ENCODE measurements around the gene DYSF. TPM values are rescaled to one million over a fixed set of nuclear protein-coding genes. Genes with fewer than 3 reads are reported as not detected.

DYSF gene
- total RNA-seq, 1 experiment from 2014 or later, result 5.5 TPM

GRCh38 chr2:71727562-71727961 lies 274.2 kb downstream of the DYSF start:
- Histone ChIP-seq H3K23ac (ENCODE audit: insufficient read length, low read depth, low read length) (no peak overlapping the region), H3T11ph (ENCODE audit: low read length) (no peak overlapping the region), H4K8ac (replicated peaks; ENCODE audit: insufficient read length, low read depth, low read length) (no peak overlapping the region), H2BK15ac (ENCODE audit: low read depth, low read length) (no peak overlapping the region), H2BK20ac (ENCODE audit: low read depth, low read length, poor library complexity, severe bottlenecking) (no peak overlapping the region), H2BK12ac (ENCODE audit: insufficient read length, low read depth, low read length) (no peak overlapping the region), H4K20me1 (ENCODE audit: control insufficient read depth, insufficient read depth, insufficient read length) (no peaks in the 10 kb centered on the region), H3K79me2 (ENCODE audit: insufficient read depth, low read length) (no peaks in the 10 kb centered on the region), H3K4ac (ENCODE audit: low read depth, low read length) (no peak overlapping the region), H3K9ac (ENCODE audit: extremely low read depth, insufficient read length, low read length) (no peak overlapping the region), H4K5ac (ENCODE audit: insufficient read length, low read depth, low read length) (no peak overlapping the region), H3K4me1 (ENCODE audit: insufficient read depth, low read length) (no peaks in the 10 kb centered on the region), H3K27ac (ENCODE audit: insufficient read length, low read depth, low read length) (no peak overlapping the region), H3K56ac (ENCODE audit: insufficient read length, low read depth, low read length) (no peak overlapping the region), H2AFZ (ENCODE audit: low read length) (no peak overlapping the region), H4K91ac (ENCODE audit: insufficient read length, low read depth, low read length) (no peak overlapping the region), H3K4me2 (ENCODE audit: insufficient read depth, insufficient read length, low read length) (no peak overlapping the region), H3K23me2 (ENCODE audit: insufficient read length, low read depth, low read length, poor library complexity, severe bottlenecking) (no peaks in the 10 kb centered on the region), H2BK5ac (ENCODE audit: insufficient read length, low read length) (no peak overlapping the region), H3K79me1 (ENCODE audit: insufficient read depth, low read depth, low read length, poor library complexity, severe bottlenecking) (no peaks in the 10 kb centered on the region), H2BK120ac (ENCODE audit: low read depth, low read length, poor library complexity, severe bottlenecking) (no peak overlapping the region), H2AK5ac (ENCODE audit: insufficient read length, low read length) (no peak overlapping the region), H3K14ac (ENCODE audit: insufficient read depth, low read length) (no peak overlapping the region), H3K27me3 (ENCODE audit: insufficient read depth, low read length) (no peaks in the 10 kb centered on the region), H3K18ac (ENCODE audit: insufficient read length, low read depth, low read length) (no peak overlapping the region), H3K9me3 (ENCODE audit: control insufficient read depth, low read depth, low read length) (no peaks in the 10 kb centered on the region)
- TF ChIP-seq, protein P1, sequence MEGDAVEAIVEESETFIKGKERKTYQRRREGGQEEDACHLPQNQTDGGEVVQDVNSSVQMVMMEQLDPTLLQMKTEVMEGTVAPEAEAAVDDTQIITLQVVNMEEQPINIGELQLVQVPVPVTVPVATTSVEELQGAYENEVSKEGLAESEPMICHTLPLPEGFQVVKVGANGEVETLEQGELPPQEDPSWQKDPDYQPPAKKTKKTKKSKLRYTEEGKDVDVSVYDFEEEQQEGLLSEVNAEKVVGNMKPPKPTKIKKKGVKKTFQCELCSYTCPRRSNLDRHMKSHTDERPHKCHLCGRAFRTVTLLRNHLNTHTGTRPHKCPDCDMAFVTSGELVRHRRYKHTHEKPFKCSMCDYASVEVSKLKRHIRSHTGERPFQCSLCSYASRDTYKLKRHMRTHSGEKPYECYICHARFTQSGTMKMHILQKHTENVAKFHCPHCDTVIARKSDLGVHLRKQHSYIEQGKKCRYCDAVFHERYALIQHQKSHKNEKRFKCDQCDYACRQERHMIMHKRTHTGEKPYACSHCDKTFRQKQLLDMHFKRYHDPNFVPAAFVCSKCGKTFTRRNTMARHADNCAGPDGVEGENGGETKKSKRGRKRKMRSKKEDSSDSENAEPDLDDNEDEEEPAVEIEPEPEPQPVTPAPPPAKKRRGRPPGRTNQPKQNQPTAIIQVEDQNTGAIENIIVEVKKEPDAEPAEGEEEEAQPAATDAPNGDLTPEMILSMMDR (conservative IDR thresholded peaks at IDR 0.05), result no peak
- WGBS (ENCODE audit: extremely low coverage, insufficient read length, low lambda C conversion rate), result no CpG with 5 or more reads among the region's 2 CpGs
- no peak overlapping the region for H3K4me3 Mint-ChIP-seq
- H3K27ac Mint-ChIP-seq, result no peak overlapping the region
- peaks cover 0 to 2% of the 10 kb centered on the region in 2 experiments; a peak in 4 of 5 replicates for H3K9me3 Mint-ChIP-seq
- H3K36me3 Mint-ChIP-seq (ENCODE audit: insufficient read depth in 1 of 3, low read depth in 3 of 3), result peaks cover 0 to 2% (median 0%) of the 10 kb centered on the region in 3 experiments; a peak in 2 of 7 replicates
- H3K27me3 Mint-ChIP-seq (ENCODE audit: low read depth), result peaks cover 11% of the 10 kb centered on the region
- no peaks in the 10 kb centered on the region for H3K4me1 Mint-ChIP-seq
- DNase-seq, result no peak

Data from H9 (cell line).